AG04450 (cell line): ENCODE results near the gene RSRC1. TPM values are rescaled to one million over a fixed set of nuclear protein-coding genes. Genes with fewer than 3 reads are reported as not detected.
"Not testable (repeated sequence)": the region's sequence is repeated elsewhere in the genome, so short reads cannot be mapped to it uniquely, and the experiment has no call there.

Experiments used
- CTCF ChIA-PET: fragments of 300-600, 350-600 bp; formaldehyde crosslinking; extraction: SDS; loops from one replicate; lab custom pipeline; 2022; ENCODE audit warnings: antibody characterized with exemption, inconsistent platforms; lab: Charles Lee
- POLR2A ChIA-PET: fragments of 350-600 bp; formaldehyde crosslinking; extraction: SDS; loops from one replicate; lab custom pipeline; 2021; ENCODE audit warnings: antibody characterized with exemption, inconsistent platforms; lab: Yijun Ruan, JAX
- DNase-seq: peaks from one replicate; pipeline ENCODE4 v3.0.0-alpha.2; 2011; ENCODE audit warnings: low read depth, low spot score
- H3K27ac ChIP-seq: one replicate; pipeline ENCODE4 v1.5.1; 2012; ENCODE audit warnings: low read depth, low read length, control low read depth
- H3K27me3 ChIP-seq: one replicate; pipeline ENCODE4 v1.6.0; 2012; ENCODE audit warnings: low read length; ENCODE audit not compliant: control insufficient read depth, insufficient read depth
- H3K4me3 ChIP-seq: 2 replicates; pipeline ENCODE4 v1.5.1; 2011; ENCODE audit warnings: mild to moderate bottlenecking, low read depth, low read length, control low read depth
- H3K9me3 ChIP-seq: 2 replicates; pipeline ENCODE4 v1.5.1; 2012; ENCODE audit warnings: low read length; ENCODE audit not compliant: control insufficient read depth, insufficient read depth
- polyA plus RNA-seq: library from polyadenylated mRNA; depleted of rRNA; stranded (reverse); fragments of >200 nt; gene quantifications from 2 replicates; pipeline ENCODE4 v1.2.3, GENCODE V29; 2011
- TF ChIP-seq, protein P1 (sequence below): IDR thresholded peaks from 2 replicates; pipeline ENCODE4 v1.5.1; 2011; ENCODE audit warnings: low read depth, low read length, control low read depth, inconsistent platforms

Gene RSRC1
- polyA plus RNA-seq, 1 experiment: 6.7 TPM

DNA sequence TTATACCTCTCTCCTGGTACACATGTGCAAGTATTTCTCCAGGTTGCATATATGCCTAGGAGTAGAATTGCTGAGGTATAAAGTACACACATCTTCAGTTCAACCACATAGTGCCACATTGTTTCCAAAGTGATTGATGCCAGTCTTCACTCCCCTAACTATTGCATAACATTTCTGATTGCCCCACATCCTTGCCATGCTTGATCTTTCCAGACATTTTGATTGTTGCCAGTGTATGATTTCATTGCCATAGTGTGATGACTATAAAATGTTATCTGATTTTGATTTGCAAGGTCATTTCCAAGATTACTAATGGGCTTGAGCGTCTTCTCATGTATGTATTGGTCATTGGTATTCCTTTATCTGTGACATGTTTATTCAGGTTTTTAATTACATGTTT lies 400.0 kb downstream of the RSRC1 start:
- Histone ChIP-seq H3K4me3 (no peak overlapping the region), H3K27ac (no peak overlapping the region), H3K9me3 (no peaks in the 10 kb centered on the region), H3K27me3 (no peaks in the 10 kb centered on the region)
- DNase-seq: no peak
- CTCF ChIA-PET: interaction anchor here (0.6 kb wide), 1 partner anchor 76 kb away, joined by 3 read pairs; no protein-coding TSS in a partner anchor
- TF ChIP-seq, protein P1, sequence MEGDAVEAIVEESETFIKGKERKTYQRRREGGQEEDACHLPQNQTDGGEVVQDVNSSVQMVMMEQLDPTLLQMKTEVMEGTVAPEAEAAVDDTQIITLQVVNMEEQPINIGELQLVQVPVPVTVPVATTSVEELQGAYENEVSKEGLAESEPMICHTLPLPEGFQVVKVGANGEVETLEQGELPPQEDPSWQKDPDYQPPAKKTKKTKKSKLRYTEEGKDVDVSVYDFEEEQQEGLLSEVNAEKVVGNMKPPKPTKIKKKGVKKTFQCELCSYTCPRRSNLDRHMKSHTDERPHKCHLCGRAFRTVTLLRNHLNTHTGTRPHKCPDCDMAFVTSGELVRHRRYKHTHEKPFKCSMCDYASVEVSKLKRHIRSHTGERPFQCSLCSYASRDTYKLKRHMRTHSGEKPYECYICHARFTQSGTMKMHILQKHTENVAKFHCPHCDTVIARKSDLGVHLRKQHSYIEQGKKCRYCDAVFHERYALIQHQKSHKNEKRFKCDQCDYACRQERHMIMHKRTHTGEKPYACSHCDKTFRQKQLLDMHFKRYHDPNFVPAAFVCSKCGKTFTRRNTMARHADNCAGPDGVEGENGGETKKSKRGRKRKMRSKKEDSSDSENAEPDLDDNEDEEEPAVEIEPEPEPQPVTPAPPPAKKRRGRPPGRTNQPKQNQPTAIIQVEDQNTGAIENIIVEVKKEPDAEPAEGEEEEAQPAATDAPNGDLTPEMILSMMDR: no peak
- POLR2A ChIA-PET: no interaction called here

DNA sequence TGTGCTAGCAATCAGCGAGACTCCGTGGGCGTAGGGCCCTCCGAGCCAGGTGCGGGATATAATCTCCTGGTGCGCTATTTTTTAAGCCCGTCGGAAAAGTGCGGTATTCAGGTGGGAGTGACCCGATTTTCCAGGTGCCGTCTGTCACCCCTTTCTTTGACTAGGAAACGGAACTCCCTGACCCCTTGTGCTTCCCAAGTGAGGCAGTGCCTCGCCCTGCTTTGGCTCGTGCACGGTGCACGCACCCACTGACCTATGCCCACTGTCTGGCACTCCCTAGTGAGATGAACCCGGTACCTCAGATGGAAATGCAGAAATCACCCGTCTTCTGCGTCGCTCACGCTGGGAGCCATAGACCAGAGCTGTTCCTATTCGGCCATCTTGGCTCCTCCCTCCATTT lies 406.8 kb downstream of the RSRC1 start:
- H3K27ac ChIP-seq, POLR2A ChIA-PET, DNase-seq, H3K4me3 ChIP-seq, H3K27me3 ChIP-seq, H3K9me3 ChIP-seq, CTCF ChIA-PET: not testable (repeated sequence)

DNA sequence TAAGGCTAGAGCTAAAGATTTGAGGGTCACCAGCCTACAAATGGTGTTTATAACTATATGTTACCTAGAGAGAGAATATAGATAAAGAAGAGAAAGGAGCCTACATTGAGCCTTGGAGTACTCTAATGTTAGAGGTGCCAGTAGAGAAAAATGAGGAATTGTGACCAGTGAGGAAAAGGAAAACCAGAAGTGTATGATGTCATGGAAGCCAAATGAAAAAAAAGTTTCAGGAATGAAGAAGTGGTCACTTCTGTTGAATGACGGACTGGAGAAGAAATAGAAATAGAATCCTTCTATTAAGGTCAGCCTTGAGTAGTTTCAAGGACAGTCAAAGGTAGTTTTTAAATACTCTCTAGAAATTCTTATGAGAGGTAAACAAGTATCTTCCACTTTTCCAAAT lies 409.9 kb downstream of the RSRC1 start:
- no peak for DNase-seq
- TF ChIP-seq, protein P1: no peak
- Histone ChIP-seq H3K27me3 (no peaks in the 10 kb centered on the region), H3K4me3 (no peak overlapping the region), H3K9me3 (no peaks in the 10 kb centered on the region; the same call in 1 of the 2 replicates), H3K27ac (no peak overlapping the region)
- ChIA-PET POLR2A (no interaction called here), CTCF (interaction anchor here (0.9 kb wide), 1 partner anchor 12 kb away, joined by 3 read pairs; no protein-coding TSS in a partner anchor)

DNA sequence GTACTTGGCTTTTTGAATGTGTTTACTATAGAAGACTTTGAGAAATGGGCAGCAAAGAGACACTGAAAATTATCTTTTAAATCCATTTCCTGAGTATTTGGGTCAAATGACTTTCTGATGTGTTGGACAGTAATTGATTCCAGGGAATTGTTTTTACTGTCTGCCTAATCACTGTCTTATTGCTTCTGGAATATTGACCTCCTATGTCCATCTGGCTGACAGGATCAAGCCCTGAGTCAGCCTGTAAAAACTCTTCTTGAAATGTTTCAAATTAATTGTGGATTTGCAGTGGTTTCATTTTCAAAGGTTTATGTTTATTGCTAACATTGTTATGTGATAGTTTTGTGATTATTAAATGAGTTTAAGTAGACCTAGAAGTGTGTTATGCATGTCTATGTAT lies 410.5 kb downstream of the RSRC1 start:
- Histone ChIP-seq H3K27ac (no peak overlapping the region), H3K9me3 (no peaks in the 10 kb centered on the region; the same call in 1 of the 2 replicates), H3K27me3 (no peaks in the 10 kb centered on the region), H3K4me3 (no peak overlapping the region)
- CTCF ChIA-PET: no interaction called here
- no peak for DNase-seq
- POLR2A ChIA-PET: no interaction called here
- TF ChIP-seq, protein P1: no peak

DNA sequence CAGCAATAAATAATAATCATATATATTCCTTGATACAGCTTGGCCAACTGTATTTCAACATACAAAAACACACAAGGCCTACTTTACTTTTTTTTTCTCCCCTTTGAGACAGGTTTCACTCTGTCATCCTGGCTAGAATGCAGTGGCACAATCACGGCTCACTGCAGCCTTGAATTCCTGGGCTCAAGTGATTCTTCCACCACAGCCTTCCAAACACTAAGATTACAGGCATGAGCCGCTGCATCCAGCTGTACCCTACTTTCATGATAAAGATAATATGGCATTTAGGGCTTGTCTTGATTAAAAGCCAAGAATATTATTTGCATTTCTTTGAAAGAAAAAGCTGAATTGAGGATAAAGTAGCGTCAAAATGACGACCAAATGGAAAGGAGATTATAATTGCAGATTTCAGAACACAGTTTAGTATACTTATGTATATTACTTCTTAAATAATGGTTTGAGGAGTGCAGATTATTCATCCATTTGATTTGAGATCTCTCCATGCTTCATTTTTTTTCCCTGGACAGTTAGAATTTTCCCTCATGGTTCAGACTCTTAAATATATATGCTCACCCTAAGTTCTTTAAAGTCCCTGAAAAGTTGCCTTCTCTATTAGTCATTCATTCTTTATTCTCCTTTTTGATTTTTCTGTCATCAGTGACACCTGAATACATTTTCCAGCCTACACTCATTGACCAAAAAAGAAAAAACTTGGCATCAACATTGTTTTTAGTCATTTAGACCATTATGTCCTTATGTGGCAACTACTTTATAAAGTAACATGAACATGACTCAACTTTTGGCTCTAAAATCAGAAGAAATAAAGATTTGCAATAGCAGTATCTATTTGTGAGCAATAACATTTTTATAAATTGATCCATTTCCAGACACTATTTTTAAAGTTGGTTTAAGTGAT lies 412.6 kb downstream of the RSRC1 start:
- CTCF ChIA-PET: interaction anchor here (1.0 to 1.6 kb wide), 2 partner anchors 9 to 916 kb away, joined by 4 read pairs; no protein-coding TSS in a partner anchor
- H3K9me3 ChIP-seq: no peaks in the 10 kb centered on the region
- H3K27me3 ChIP-seq: no peaks in the 10 kb centered on the region
- no peak overlapping the region for H3K27ac ChIP-seq
- H3K4me3 ChIP-seq: no peak overlapping the region
- POLR2A ChIA-PET: no interaction called here
- no peak for DNase-seq
- TF ChIP-seq, protein P1: no peak
